Spleen (tissue), 11 donors: Measurements from ENCODE around the gene MMP25. TPM values are rescaled to one million over a fixed set of nuclear protein-coding genes. Genes with fewer than 3 reads are reported as not detected.

Experiments
- DNase-seq: peaks from one replicate; pipeline ENCODE4 v3.0.0-alpha.2; 2020
- H3K27ac ChIP-seq, 8 donors: fragments of 200-600 bp; sonication (generic) in 7 of 8; 1 replicate in 4 of 8; 2 replicates in 4 of 8; pipeline versions ENCODE4 v1.5.0 to v1.8.0; 2016 to 2021; ENCODE audit warnings: inconsistent platforms in 4 of 8, mild to moderate bottlenecking in 4 of 8, moderate library complexity in 1 of 8
- H3K27me3 ChIP-seq, 7 donors: fragments of 200-600 bp; sonication (generic) in 6 of 7; replicated peaks in 1 of 7; 1 replicate in 4 of 7; 2 replicates in 3 of 7; pipeline versions ENCODE4 v1.5.0 to v1.8.0; 2016 to 2021; ENCODE audit warnings: inconsistent platforms in 3 of 7, mild to moderate bottlenecking in 1 of 7
- H3K36me3 ChIP-seq, 6 donors: fragments of 200-600 bp; sonication (generic) in 5 of 6; 1 replicate in 4 of 6; 2 replicates in 2 of 6; pipeline versions ENCODE4 v1.5.0 to v1.8.0; 2016 to 2021; ENCODE audit warnings: inconsistent platforms in 2 of 6
- H3K4me1 ChIP-seq, 6 donors: fragments of 200-600 bp; sonication (generic) in 5 of 6; 1 replicate in 3 of 6; 2 replicates in 3 of 6; pipeline versions ENCODE4 v1.5.0 to v1.8.0; 2016 to 2021; ENCODE audit warnings: inconsistent platforms in 3 of 6
- H3K4me3 ChIP-seq, 8 donors: fragments of 200-600 bp; sonication (generic) in 7 of 8; 1 replicate in 4 of 8; 2 replicates in 4 of 8; pipeline versions ENCODE4 v1.5.0 to v1.8.0; 2016 to 2021; ENCODE audit warnings: inconsistent platforms in 4 of 8, mild to moderate bottlenecking in 4 of 8, moderate library complexity in 2 of 8
- H3K9me3 ChIP-seq, 8 donors: fragments of 200-600 bp; sonication (generic) in 7 of 8; 1 replicate in 4 of 8; 2 replicates in 4 of 8; pipeline versions ENCODE4 v1.5.0 to v1.8.0; 2016 to 2021; ENCODE audit warnings: inconsistent platforms in 4 of 8
- POLR2A ChIP-seq, 3 donors: fragments of 450-650 bp; IDR thresholded peaks; one replicate each; pipeline ENCODE4 v1.5.1; 2017; ENCODE audit warnings: antibody characterized with exemption in 3 of 3, mild to moderate bottlenecking in 1 of 3
- POLR2AphosphoS5 ChIP-seq, 3 donors: sonication (generic); formaldehyde crosslinking; IDR thresholded peaks; one replicate each; pipeline ENCODE4 v1.5.1; 2017; ENCODE audit warnings: antibody characterized with exemption in 3 of 3
- WGBS, 5 donors: extraction: QIAGEN DNeasy Blood & Tissue Kit in 3 of 5; methylation state at CpG; one replicate each; pipeline versions ENCODE4 v1.1.5 to v1.1.7; 2013 to 2018; 5-methylcytosine and 5-hydroxymethylcytosine counted together
- intact Hi-C: fragments of 100-400 bp; cut with DNase I; formaldehyde crosslinking; loops from one replicate; pipeline ENCODE4 v1.15.0; 2023; ENCODE audit warnings: low total_unique reads
- polyA plus RNA-seq, 3 donors: library from polyadenylated mRNA; stranded (reverse); fragments of 200-250 nt; gene quantifications; one replicate each; pipeline ENCODE4 v1.2.1, GENCODE V29; 2013
- total RNA-seq, 7 donors: library from RNA; depleted of rRNA in 3 of 7; stranded (reverse); fragments of >200 nt in 3 of 7; fragmentation: NEBNext Ultra II Directional in 4 of 7; extraction: Animal tissue kit (Norgen Biotek cat#: 25700) in 4 of 7; gene quantifications; one replicate each; pipeline versions ENCODE4 v1.1.0 to v1.2.1, GENCODE V29; 2016 to 2021
- TF ChIP-seq, protein P1 (sequence below), 11 experiments: fragments of 200-600 bp in 7 of 11; fragments of 450-650 bp in 4 of 11; sonication (generic) in 4 of 11; IDR thresholded peaks in 8 of 11; conservative IDR thresholded peaks in 3 of 11; 1 replicate in 7 of 11; 2 replicates in 4 of 11; pipeline versions ENCODE4 v1.4.0 to v1.8.0; 2016 to 2021; ENCODE audit warnings: antibody characterized with exemption in 11 of 11, inconsistent platforms in 4 of 11, mild to moderate bottlenecking in 1 of 11
- donor health status: healthy with polysubstance abuse.
- donor health status: DM: no; HTN: no; CAD: no; lungs with moderate emphysema.
- donor health status: DM: no; HTN: no; CAD: no.
- donor health status: Bipolar disorder and iron deficiency.
- donor health status: healthy.
- donor health status: DM: no; HTN: no; CAD: no.
- donor health status: DM: yes; HTN: yes; CAD: no.

MMP25 gene
- total and polyA plus RNA-seq, 10 donors = 2.7 to 282 (median 65.6) TPM

DNA sequence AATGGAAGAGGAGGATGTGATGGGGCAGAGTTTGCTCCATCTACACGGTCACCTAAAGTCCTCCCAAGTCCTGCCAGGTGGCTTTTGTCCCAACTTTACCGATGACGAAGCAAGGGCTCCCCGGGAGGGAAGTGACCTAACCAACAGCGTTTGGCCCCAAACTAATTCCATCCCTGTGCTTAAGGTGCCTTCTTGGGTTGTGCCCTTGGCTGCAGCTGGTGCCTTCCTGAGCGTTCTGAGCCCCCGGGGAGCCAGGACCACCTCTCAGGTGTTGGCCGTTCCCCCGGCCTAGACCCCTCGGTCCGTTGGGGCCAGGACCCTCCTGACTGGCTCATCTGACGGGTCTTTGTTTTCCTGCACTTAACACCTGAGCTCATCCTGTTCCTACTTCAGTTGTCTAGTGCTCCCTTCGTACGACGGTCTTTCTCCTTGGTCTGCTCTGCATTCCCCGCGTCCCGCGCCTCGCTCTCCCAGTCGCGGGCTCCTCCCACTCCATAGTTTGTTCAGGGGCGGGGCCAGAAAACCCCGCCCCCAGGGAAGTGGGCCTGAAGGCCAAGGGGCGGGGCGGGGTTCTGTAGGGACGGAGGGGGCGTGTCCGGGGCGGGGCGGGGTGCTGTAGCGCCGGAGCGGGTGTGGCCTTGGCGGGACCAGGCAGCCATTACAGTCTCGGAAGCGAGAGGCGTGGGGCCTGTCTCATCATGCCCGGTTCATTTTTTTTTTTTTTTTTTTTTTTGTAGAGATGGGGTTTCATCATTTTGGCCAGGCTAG, 53.6 kb downstream of the MMP25 start:
- Histone ChIP-seq H3K27ac (peak overlapping the region; percentile 2 to 84 (median 72)), H3K4me3 (peak overlapping the region in 5 of 8 donors; percentile 9 to 63 (median 22)), H3K4me1 (peaks cover 29 to 72% (median 50%) of the 10 kb centered on the region in 6 donors)

DNA sequence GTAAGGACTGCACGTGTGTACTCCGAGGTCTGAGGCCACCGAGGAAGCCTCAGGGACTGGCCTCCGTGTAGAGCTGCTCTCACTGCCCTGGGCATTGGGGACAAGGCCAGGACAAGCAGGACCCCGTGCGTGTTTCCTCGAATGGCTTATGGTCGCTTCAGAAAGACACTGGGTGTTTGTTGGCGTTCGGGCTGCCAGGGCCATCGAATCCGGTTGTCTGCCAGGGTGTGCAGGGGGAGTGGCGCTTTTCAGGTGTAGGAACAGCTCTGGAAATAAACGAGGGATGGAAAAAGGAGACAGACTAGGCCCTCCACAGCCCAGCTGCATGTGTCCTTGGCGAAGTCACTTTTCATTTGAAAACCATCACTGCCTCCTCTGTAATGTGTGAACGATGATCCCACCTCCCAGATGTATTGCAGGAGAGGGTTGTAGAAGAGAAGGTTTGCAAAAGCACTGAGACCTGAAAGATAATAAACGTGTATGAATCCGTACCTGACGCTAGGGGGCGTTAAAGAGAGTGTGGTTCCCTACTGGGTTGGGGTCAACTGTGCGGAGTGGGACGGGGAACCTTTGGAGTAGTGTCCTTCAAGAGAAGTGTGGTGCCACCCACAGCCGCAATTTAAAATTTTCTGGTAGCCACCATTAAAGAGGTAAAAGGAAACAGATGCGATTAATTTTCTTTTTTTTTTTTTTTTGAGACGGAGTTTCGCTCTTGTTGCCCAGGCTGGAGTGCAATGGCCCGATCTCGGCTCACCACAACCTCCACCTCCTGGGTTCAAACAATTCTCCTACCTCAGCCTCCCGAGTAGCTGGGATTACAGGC, 54.9 kb downstream of the MMP25 start:
- Histone ChIP-seq H3K4me3 (peak overlapping the region in 4 of 8 donors; percentile 11 to 29 (median 20)), H3K4me1 (peaks cover 22 to 68% (median 47%) of the 10 kb centered on the region in 6 donors), H3K9me3 (no peaks in the 10 kb centered on the region), H3K27ac (peak overlapping the region; percentile 70 to 84 (median 74)), H3K36me3 (no peaks in the 10 kb centered on the region), H3K27me3 (no peaks in the 10 kb centered on the region)
- no peak for TF ChIP-seq POLR2AphosphoS5 (IDR thresholded peaks at IDR 0.05)
- TF ChIP-seq, protein P1, sequence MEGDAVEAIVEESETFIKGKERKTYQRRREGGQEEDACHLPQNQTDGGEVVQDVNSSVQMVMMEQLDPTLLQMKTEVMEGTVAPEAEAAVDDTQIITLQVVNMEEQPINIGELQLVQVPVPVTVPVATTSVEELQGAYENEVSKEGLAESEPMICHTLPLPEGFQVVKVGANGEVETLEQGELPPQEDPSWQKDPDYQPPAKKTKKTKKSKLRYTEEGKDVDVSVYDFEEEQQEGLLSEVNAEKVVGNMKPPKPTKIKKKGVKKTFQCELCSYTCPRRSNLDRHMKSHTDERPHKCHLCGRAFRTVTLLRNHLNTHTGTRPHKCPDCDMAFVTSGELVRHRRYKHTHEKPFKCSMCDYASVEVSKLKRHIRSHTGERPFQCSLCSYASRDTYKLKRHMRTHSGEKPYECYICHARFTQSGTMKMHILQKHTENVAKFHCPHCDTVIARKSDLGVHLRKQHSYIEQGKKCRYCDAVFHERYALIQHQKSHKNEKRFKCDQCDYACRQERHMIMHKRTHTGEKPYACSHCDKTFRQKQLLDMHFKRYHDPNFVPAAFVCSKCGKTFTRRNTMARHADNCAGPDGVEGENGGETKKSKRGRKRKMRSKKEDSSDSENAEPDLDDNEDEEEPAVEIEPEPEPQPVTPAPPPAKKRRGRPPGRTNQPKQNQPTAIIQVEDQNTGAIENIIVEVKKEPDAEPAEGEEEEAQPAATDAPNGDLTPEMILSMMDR (IDR thresholded peaks at IDR 0.05 in 8 of 11, conservative IDR thresholded peaks at IDR 0.05 in 3 of 11) = peak in 9 of 11 experiments; percentile 12 to 68 (median 45)
- 46 to 58% (median 49%) methylated on average over 29 of the region's 29 CpGs for WGBS, 5 donors
- peak; percentile 55 for DNase-seq
- intact Hi-C loops = no loop called here

More for the DNA sequence above, 53.6 kb downstream of the MMP25 start:
- intact Hi-C loops = no loop called here
- WGBS, 5 donors = 5 to 11% (median 9%) methylated on average over 34 to 39 of the region's 39 CpGs
- Histone ChIP-seq H3K9me3 (no peaks in the 10 kb centered on the region), H3K27me3 (no peaks in the 10 kb centered on the region), H3K36me3 (no peaks in the 10 kb centered on the region)
- peak; percentile 97 for DNase-seq
- no peak for TF ChIP-seq POLR2A (IDR thresholded peaks at IDR 0.05)
- TF ChIP-seq, protein P1 (IDR thresholded peaks at IDR 0.05 in 8 of 11, conservative IDR thresholded peaks at IDR 0.05 in 3 of 11) = peak in 2 of 11 experiments; percentile 20 to 23
- TF ChIP-seq POLR2AphosphoS5 (IDR thresholded peaks at IDR 0.05) = peak; percentile 18 to 69 (median 59)

DNA sequence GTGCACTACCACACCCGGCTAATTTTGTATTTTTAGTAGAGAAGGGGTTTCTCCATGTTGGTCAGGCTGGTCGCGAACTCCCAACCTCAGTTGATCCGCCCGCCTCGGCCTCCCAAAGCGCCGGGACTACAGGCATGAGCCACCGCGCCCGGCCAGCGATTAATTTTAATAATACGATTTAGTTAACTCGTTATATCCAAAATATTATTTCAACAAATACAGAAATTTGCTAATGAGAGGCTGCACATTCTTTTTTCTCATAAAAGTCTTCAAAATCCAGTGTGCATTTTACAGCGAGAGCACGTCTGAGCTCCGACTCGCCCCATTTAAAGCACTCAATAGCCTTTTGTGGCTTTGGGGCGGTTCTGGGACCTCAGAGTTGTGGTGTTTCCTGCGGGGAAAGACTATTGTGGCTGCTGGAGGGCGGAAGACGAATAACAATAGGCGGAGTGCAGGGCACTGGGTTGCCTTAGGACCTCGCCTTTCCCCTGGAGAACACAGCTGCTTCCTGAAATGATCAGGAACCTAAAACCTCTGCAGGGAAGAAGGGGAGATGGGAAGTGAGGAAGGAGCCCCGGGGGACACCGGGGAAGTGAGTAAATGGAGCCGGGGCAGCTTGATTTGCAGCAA, 55.6 kb downstream of the MMP25 start:
- Histone ChIP-seq H3K4me3 (peak overlapping the region in 4 of 8 donors; percentile 11 to 29 (median 20)), H3K4me1 (peaks cover 22 to 68% (median 49%) of the 10 kb centered on the region in 6 donors), H3K27ac (peak overlapping the region; percentile 70 to 84 (median 74)), H3K9me3 (no peaks in the 10 kb centered on the region), H3K27me3 (no peaks in the 10 kb centered on the region), H3K36me3 (no peaks in the 10 kb centered on the region)
- intact Hi-C loops = no loop called here
- 19 to 46% (median 28%) methylated on average over 27 of the region's 27 CpGs for WGBS, 5 donors
- DNase-seq = peak; percentile 75
- TF ChIP-seq, protein P1 (IDR thresholded peaks at IDR 0.05 in 8 of 11, conservative IDR thresholded peaks at IDR 0.05 in 3 of 11) = no peak
- TF ChIP-seq POLR2AphosphoS5 (IDR thresholded peaks at IDR 0.05) = peak in 2 of 3 donors; percentile 58 to 68
